HG03342 (cell line): ENCODE data around the gene ATP6V0A1.
"Not testable (repeated sequence)": the region's sequence is repeated elsewhere in the genome, so short reads cannot be mapped to it uniquely, and the experiment has no call there.

Experiments used
- ATAC-seq: cut with Tn5 transposase; IDR thresholded peaks from one replicate; pipeline ENCODE4 v1.9.1; 2021; ENCODE audit warnings: mild to moderate bottlenecking, moderate library complexity; ENCODE audit not compliant: unreplicated experiment

Gene ATP6V0A1

GRCh38 chr17:42537156-42537805 lies 78.6 kb downstream of the ATP6V0A1 start:
- no peak for ATAC-seq

- no peak for ATAC-seq
These were observed 79.3 kb downstream of the ATP6V0A1 start for GRCh38 chr17:42537826-42538451.

- ATAC-seq, result no peak
These were observed 79.8 kb downstream of the ATP6V0A1 start for GRCh38 chr17:42538482-42538881.

GRCh38 chr17:42540558-42540957 lies 81.9 kb downstream of the ATP6V0A1 start:
- ATAC-seq, result not testable (repeated sequence)

DNA sequence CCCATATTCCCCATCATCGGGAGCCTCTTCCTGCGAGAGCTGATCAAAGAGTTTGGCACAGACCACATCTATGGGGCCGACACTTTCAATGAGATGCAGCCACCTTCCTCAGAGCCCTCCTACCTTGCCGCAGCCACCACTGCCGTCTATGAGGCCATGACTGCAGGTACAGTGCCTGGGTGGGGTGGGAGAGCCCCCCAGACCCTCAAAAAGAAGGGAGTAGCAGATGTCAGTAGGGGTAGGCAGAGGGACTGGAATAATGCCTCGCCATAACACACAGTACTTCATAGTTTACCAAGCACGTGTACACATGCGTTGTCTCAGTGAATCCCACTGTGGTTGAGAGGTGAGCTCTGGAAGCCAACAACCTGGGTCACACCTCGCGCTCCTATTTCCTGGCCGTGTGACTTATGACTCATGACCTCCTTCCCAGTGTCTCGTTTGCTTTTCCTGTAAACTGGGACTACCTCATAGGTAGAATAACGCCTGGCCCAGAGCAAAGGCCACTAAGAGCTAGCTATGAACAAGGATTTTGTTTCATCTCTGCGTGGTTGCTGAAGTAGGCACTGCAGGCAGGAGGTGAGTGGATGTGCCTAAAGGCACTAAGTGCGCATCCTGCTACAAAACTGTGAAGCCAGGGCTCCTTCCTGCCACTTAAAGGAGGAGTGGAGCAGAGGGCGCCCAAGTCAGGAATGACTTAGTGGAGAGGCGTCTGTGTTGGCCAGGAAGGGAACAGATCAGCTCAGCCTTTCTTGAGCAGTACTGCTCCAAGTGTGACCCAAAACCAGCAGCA lies 82.6 kb downstream of the ATP6V0A1 start:
- ATAC-seq, result no peak

GRCh38 chr17:42543190-42544079 lies 84.8 kb downstream of the ATP6V0A1 start:
- ATAC-seq, result no peak

DNA sequence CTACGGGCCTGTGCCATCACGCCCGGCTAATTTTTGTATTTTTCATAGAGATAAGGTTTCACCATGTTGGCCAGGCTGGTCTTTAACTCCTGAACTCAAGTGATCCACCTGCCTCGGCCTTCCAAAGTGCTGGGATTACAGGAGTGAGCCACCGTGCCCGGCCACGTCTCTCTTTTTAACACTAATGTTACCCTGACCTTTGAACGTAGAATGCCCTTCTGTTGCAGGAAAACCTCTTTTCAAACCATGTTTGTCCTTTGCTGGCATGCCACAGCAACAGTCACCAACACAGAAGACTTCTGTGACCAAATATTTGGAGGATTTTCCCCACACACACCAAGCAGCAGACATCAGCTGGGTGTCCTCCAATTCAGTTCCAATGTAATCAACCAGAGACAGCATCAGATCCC lies 86.2 kb downstream of the ATP6V0A1 start:
- no peak for ATAC-seq

- not testable (repeated sequence) for ATAC-seq
These were observed 87.3 kb downstream of the ATP6V0A1 start for GRCh38 chr17:42545755-42546505.

DNA sequence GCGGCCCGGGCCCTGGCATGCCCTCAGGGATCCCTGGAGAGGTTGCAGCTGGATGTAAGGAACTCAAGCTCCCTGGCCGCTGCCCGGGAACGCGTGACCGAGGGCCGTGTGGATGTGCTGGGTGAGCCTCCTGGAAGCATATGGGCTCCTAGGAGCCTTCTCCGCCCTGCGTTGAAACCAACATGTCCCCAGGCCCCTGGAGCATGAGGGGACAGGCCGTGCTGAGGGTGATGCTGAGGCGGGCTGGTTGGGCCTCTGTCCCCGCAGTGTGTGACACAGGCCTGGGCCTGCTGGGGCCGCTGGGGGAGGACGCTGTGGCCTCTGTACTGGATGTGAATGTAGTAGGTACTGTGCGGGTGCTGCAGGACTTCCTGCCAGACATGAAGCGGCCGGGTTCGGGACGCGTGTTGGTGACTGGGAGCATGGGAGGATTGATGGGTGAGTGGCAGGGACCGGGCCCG lies 88.4 kb downstream of the ATP6V0A1 start:
- ATAC-seq, result no peak

GRCh38 chr17:42547698-42548069 lies 89.0 kb downstream of the ATP6V0A1 start:
- no peak for ATAC-seq

GRCh38 chr17:42548070-42548837 lies 89.6 kb downstream of the ATP6V0A1 start:
- ATAC-seq, result peak; percentile 68

DNA sequence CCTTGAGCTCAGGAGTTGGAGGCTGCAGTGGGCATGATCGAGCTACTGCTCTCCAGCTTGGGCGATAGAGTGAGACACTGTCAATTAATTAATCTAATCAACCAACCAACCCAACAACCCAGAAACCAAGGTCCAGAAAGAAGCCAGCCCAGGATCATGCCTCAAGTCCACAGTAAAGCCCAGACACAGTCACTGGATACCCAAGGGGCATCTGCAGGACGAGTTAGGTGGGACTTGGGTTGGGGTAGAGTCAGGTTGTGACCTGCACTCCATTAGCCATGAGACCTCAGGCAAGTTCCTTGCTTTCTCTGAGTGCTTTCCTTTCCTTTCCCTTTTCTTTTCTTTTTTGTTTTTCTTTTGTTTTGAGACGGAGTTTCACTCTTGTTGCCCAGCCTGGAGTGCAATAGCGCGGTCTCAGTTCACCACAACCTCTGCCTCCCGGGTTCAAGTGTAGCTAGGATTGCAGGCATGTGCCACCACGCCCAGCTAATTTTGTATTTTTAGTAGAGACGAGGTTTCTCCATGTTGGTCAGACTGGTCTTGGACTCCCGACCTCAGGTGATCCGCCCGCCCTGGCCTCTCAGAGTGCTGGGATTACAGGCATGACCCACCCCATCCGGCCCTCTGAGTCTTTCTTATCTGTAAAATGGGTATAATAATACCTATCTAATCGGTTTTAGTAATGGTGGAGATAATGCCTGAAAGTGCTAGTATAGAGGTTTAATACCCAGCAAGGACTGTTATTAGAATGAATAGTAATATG lies 90.5 kb downstream of the ATP6V0A1 start:
- ATAC-seq, result no peak

- ATAC-seq, result not testable (repeated sequence)
These were observed 94.1 kb downstream of the ATP6V0A1 start, which contains the start of gene HSD17B1 for GRCh38 chr17:42552736-42553135. TSS of gene HSD17B1 (plus strand) at chr17:42552923. CDS start at chr17:42552934, 11 bp downstream.

DNA sequence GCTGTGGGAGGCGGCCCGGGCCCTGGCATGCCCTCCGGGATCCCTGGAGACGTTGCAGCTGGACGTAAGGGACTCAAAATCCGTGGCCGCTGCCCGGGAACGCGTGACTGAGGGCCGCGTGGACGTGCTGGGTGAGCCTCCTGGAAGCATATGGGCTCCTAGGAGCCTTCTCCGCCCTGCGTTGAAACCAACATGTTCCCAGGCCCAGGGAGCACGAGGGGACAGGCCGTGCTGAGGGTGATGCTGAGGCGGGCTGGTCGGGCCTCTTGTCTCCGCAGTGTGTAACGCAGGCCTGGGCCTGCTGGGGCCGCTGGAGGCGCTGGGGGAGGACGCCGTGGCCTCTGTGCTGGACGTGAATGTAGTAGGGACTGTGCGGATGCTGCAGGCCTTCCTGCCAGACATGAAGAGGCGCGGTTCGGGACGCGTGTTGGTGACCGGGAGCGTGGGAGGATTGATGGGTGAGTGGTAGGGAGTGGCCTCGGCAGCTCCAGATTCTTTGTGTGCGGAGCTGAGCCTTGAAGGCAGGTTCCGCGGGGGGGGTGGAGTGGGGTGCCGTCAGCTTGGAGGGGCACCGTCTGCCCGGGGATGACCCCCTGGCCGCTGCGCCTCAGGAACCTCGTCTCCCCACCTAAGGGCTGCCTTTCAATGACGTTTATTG lies 94.6 kb downstream of the ATP6V0A1 start:
- no peak for ATAC-seq

GRCh38 chr17:42553866-42554249 lies 95.2 kb downstream of the ATP6V0A1 start:
- ATAC-seq, result no peak

DNA sequence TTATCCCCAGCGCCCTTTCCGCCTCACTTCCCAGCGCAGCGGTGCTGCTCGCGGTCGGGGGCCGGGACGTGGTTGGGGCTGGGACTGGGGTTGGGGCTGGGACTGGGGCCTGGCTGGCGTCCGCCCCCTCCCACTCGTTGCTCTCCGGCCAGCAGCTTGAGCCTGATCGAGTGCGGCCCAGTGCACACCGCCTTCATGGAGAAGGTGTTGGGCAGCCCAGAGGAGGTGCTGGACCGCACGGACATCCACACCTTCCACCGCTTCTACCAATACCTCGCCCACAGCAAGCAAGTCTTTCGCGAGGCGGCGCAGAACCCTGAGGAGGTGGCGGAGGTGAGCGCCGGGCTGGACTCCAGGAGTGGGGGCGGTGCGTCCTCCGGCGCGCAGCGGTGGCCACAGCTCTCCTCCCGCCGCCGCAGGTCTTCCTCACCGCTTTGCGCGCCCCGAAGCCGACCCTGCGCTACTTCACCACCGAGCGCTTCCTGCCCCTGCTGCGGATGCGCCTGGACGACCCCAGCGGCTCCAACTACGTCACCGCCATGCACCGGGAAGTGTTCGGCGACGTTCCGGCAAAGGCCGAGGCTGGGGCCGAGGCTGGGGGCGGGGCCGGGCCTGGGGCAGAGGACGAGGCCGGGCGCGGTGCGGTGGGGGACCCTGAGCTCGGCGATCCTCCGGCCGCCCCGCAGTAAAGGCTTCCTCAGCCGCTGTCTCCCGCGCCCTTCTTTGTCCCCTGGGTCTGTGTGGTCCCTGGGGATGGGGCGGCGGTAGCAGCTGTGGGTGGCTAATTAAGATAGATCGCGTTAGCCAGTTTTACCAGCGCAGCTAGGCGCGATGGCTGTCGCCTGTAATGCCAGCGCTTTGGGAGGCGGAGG lies 95.8 kb downstream of the ATP6V0A1 start:
- peak; percentile 76 for ATAC-seq

DNA sequence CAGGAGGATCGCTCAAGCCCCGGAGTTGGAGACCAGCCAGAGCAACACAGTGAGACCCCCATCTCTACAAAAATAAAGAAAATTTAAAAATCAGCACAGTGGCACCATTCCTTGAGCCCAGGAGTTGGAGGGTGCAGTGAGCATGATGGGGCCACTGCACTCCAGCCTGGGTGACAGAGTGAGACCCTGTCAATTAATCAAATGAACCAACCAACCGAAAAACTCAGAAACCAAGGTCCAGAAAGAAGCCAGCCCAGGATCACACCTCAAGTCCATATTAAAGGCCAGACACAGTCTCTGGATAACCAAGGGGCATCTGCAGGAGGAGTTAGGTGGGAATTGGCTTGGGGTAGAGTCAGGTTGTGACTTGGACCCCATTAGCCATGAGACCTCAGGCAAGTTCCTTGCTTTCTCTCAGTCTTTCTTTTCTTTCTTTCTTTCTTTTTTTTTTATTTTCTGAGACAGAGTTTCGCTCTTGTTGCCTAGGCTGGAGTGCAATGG lies 96.5 kb downstream of the ATP6V0A1 start:
- ATAC-seq, result no peak
